ENCODE results near the gene CPSF3.

CPSF3 gene

DNA sequence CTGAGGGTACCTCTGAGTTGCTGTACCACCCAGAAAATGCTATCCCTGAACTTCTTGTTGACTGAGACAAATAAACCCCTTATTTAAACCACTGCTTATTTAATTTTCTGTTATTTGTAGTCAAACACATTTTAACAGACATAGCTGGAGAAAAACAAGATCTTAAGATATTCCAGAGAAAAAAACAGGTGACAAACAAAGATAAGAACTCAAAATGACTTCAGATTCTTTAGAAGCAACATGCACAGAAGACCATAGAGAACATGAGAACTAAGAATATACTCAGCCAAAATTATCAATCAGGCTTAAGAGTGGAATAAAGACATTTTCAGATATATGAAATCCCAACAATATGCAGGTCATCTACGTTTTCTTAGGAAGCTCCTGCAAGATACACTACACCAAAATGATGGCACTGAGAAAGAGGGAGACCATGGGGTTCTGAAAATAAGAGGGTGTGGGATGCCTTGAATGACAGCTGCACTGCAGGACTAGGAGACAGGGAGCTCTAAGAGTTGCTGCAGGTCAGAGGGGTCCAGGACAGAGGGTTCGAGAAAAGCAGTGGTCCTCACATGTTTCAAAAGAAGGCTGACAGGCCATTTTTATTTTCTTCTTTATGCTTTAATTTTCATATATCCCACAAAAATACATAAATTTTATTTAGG is 93.8 kb downstream of the CPSF3 start:
- no peak for DNase-seq (ENCODE audit: low read depth, low spot score)

DNA sequence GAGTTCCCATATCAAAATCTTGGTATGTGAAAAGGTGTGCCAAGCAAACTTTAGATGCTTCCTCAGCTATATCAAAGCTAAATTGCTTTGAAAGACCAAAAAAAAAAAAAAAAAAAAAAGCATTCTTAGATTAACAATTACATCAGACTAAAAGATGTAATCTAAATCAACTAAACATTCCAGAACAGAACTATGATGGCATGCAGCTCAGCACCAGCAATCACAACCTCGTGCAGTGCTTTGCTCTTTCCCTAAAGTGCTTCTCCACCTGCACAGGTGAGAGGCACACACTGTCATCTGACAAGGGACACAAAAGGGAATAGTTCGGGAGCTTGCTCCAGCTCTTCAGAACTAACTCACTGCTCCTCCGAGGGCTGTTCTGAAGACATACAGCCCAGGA is 94.7 kb downstream of the CPSF3 start:
- DNase-seq (ENCODE audit: low read depth, low spot score): no peak

DNA sequence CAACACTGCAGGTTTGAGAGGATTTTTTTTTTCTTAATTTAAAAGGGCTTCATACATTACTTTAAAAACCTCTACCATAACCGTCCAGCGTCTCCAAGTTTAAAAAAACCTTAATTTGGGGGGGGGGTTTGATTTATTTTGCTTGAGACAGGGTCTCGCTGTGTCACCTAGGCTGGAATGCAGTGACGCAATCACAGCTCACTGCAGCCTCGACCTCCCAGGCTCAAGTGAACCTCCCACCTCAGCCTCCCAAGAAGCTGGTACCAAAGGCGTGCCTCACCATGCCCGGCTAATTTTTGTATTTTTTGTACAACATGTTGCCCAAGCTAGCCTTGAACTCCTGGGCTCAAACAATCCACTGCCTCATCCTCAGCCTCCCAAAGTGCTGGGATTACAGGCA is 95.3 kb downstream of the CPSF3 start:
- DNase-seq (ENCODE audit: low read depth, low spot score): no peak

DNA sequence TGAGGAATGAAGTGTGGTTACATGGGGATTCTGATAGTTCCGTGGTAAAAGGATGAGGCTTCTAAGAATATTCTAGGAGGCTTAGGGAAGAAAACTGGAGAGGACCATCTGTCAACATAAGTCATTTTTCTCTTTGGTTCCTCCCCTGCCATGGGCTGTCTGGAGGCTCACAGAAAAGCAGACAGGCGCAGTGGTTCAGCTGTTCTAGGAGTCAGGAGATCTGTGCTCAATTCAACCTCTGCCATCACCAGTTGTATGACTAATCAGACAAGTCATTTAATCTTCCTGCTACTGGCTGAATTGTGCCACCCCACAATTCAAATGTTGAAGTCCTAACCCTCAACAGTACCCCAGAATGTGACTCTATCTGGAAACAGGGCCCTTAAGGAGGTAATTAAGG is 95.8 kb downstream of the CPSF3 start:
- no peak for DNase-seq (ENCODE audit: low read depth, low spot score)
